Fibroblast of lung (primary cell): ENCODE data around the gene KEAP1. TPM values are rescaled to one million over a fixed set of nuclear protein-coding genes. Genes with fewer than 3 reads are reported as not detected.

Source experiments
- DNase-seq, 2 donors: peaks; one replicate each; pipeline versions ENCODE4 v3.0.0 to v3.0.0-alpha.2; 2010; ENCODE audit warnings: low read depth in 2 of 2
- H2AFZ ChIP-seq: 2 replicates; pipeline ENCODE4 v1.5.1; 2012; ENCODE audit warnings: low read length, control low read depth, inconsistent platforms
- H3K27ac ChIP-seq: 2 replicates; pipeline ENCODE4 v1.5.1; 2011; ENCODE audit warnings: low read length, control low read depth; ENCODE audit not compliant: insufficient read depth
- H3K27me3 ChIP-seq: 2 replicates; pipeline ENCODE4 v1.5.1; 2011; ENCODE audit warnings: mild to moderate bottlenecking, low read length; ENCODE audit not compliant: control insufficient read depth, insufficient read depth
- H3K36me3 ChIP-seq: 2 replicates; pipeline ENCODE4 v1.5.1; 2011; ENCODE audit warnings: low read length; ENCODE audit not compliant: control insufficient read depth, insufficient read depth
- H3K4me1 ChIP-seq: 2 replicates; pipeline ENCODE4 v1.5.1; 2011; ENCODE audit warnings: low read length; ENCODE audit not compliant: control insufficient read depth, insufficient read depth; ENCODE audit errors: extremely low read depth
- H3K4me2 ChIP-seq: 2 replicates; pipeline ENCODE4 v1.5.1; 2011; ENCODE audit warnings: low read length, control low read depth; ENCODE audit not compliant: insufficient read depth; ENCODE audit errors: extremely low read depth
- H3K4me3 ChIP-seq, 4 experiments: fragments of 200-600 bp in 1 of 4; sonication (generic) in 1 of 4; replicated peaks in 1 of 4; 2 replicates each; pipeline ENCODE4 v1.5.1; 2011 to 2016; ENCODE audit warnings: low read length in 4 of 4, low read depth in 3 of 4, mild to moderate bottlenecking in 3 of 4, control low read depth in 2 of 4, inconsistent platforms in 1 of 4, mixed read lengths in 1 of 4; ENCODE audit not compliant: insufficient read depth in 1 of 4; ENCODE audit errors: control extremely low read depth in 1 of 4
- H3K79me2 ChIP-seq: 2 replicates; pipeline ENCODE4 v1.5.1; 2012; ENCODE audit warnings: mild to moderate bottlenecking, low read length, inconsistent platforms; ENCODE audit not compliant: control insufficient read depth, insufficient read depth
- H3K9ac ChIP-seq: 2 replicates; pipeline ENCODE4 v1.5.1; 2011; ENCODE audit warnings: mild to moderate bottlenecking, low read length, control low read depth; ENCODE audit not compliant: insufficient read depth
- H3K9me3 ChIP-seq: 2 replicates; pipeline ENCODE4 v1.5.1; 2012; ENCODE audit warnings: low read depth, low read length; ENCODE audit not compliant: control insufficient read depth, insufficient read depth
- H4K20me1 ChIP-seq: 2 replicates; pipeline ENCODE4 v1.5.1; 2011; ENCODE audit warnings: low read length; ENCODE audit not compliant: control insufficient read depth, insufficient read depth; ENCODE audit errors: extremely low read depth
- CTCF ChIP-seq, 2 donors: IDR thresholded peaks in 1 of 2; conservative IDR thresholded peaks in 1 of 2; 1 replicate in 1 of 2; 2 replicates in 1 of 2; pipeline ENCODE4 v1.5.1; 2011 to 2012; ENCODE audit warnings: low read length in 2 of 2, control low read depth in 1 of 2, inconsistent platforms in 1 of 2, low read depth in 1 of 2, mild to moderate bottlenecking in 1 of 2
- EZH2 ChIP-seq: IDR thresholded peaks from 2 replicates; pipeline ENCODE4 v1.5.1; 2012; ENCODE audit warnings: low read length, control low read depth, mild to moderate bottlenecking; ENCODE audit errors: missing control alignments
- polyA plus RNA-seq, 2 donors: library from polyadenylated mRNA; depleted of rRNA in 1 of 2; stranded (reverse) in 1 of 2; unstranded in 1 of 2; fragments of >200 nt; gene quantifications; 2 replicates each; pipeline ENCODE4 v1.2.1, GENCODE V29; 2011 to 2012; ENCODE audit warnings: missing spikeins in 1 of 2
- total RNA-seq: library from RNA; depleted of rRNA; stranded (reverse); fragments of >200 nt; gene quantifications from 2 replicates; pipeline ENCODE4 v1.2.1, GENCODE V29; 2014

KEAP1 gene
- total and polyA plus RNA-seq, 2 donors (not counting 1 experiment from before 2014, with no cell fraction given), result 36.1 to 103 TPM

- H3K9ac ChIP-seq, result no peak overlapping the region
- H3K27me3 ChIP-seq, result no peaks in the 10 kb centered on the region
- H3K27ac ChIP-seq, result no peak overlapping the region
- no peaks in the 10 kb centered on the region for H3K4me1 ChIP-seq
- H2AFZ ChIP-seq, result no peak overlapping the region
- no peak overlapping the region for H3K4me2 ChIP-seq
- TF ChIP-seq EZH2 (no peak), CTCF (conservative IDR thresholded peaks at IDR 0.05 in 1 of 2, IDR thresholded peaks at IDR 0.05 in 1 of 2; ENCODE audit: low read depth in 1 of 2, low read length in 2 of 2) (no peak)
- no peak overlapping the region for H3K4me3 ChIP-seq
- H3K79me2 ChIP-seq, result no peaks in the 10 kb centered on the region
- no peak for DNase-seq
- H3K36me3 ChIP-seq, result peaks cover 3% of the 10 kb centered on the region
- H4K20me1 ChIP-seq, result no peaks in the 10 kb centered on the region
- H3K9me3 ChIP-seq, result no peaks in the 10 kb centered on the region
Measured at GRCh38 chr19:10449037-10449436, 54.1 kb downstream of the KEAP1 start.

- Histone ChIP-seq H3K27ac (no peak overlapping the region), H2AFZ (no peak overlapping the region), H3K4me1 (no peaks in the 10 kb centered on the region), H3K4me2 (no peak overlapping the region), H3K27me3 (no peaks in the 10 kb centered on the region), H3K79me2 (no peaks in the 10 kb centered on the region), H3K4me3 (no peak overlapping the region), H3K9ac (no peak overlapping the region), H4K20me1 (no peaks in the 10 kb centered on the region), H3K36me3 (peaks cover under 1% of the 10 kb centered on the region), H3K9me3 (no peaks in the 10 kb centered on the region)
- no peak for DNase-seq
- no peak for TF ChIP-seq CTCF (conservative IDR thresholded peaks at IDR 0.05 in 1 of 2, IDR thresholded peaks at IDR 0.05 in 1 of 2; ENCODE audit: low read depth in 1 of 2, low read length in 2 of 2)
- no peak for TF ChIP-seq EZH2
Measured at GRCh38 chr19:10442698-10443097, 60.5 kb downstream of the KEAP1 start.

DNA sequence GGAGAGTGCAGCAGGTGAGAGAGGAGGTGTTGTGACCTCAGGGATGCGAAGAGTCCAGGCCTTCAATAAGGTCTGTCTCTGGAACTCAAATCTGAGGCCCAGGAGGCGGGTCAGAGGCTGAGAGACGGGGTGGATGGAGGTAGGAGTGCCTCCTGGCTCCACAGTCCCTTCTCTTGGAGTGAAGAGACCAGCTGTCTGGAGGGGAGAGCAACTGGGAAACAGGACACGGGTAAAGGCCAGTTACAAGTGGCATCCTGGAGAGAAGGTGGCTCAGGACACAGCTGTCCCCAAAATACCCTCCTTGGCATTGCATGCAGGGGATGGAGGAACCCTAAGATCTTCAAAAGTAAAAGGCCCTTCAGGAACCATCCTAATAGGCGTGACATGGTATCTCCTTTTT is 63.6 kb downstream of the KEAP1 start:
- Histone ChIP-seq H3K79me2 (no peaks in the 10 kb centered on the region), H3K27ac (no peak overlapping the region), H2AFZ (no peak overlapping the region), H3K4me1 (no peaks in the 10 kb centered on the region), H4K20me1 (no peaks in the 10 kb centered on the region), H3K9me3 (no peaks in the 10 kb centered on the region), H3K4me2 (no peak overlapping the region), H3K4me3 (no peak overlapping the region), H3K27me3 (no peaks in the 10 kb centered on the region), H3K36me3 (peaks cover 1% of the 10 kb centered on the region), H3K9ac (no peak overlapping the region)
- DNase-seq, result no peak
- TF ChIP-seq EZH2, result no peak
- no peak for TF ChIP-seq CTCF (conservative IDR thresholded peaks at IDR 0.05 in 1 of 2, IDR thresholded peaks at IDR 0.05 in 1 of 2; ENCODE audit: low read depth in 1 of 2, low read length in 2 of 2)

Other genes with a start within 250 kb of the KEAP1 start
- 8.9 and 15.9 TPM in 2 replicates for gene ICAM1, start 232.2 kb downstream of the KEAP1 start, total RNA-seq
- gene ICAM1, start 232.2 kb downstream of the KEAP1 start, polyA plus RNA-seq, result 6.9 and 15.2 TPM in 2 replicates
- gene ICAM4, start 216.4 kb downstream of the KEAP1 start, total RNA-seq, result 1.8 and 4.1 TPM in 2 replicates
- gene ICAM4, start 216.4 kb downstream of the KEAP1 start, polyA plus RNA-seq, result 0.42 and 0.58 TPM in 2 replicates
- gene ICAM5, start 213.4 kb downstream of the KEAP1 start, total RNA-seq, result 1.8 and 2.5 TPM in 2 replicates
- gene ICAM5, start 213.4 kb downstream of the KEAP1 start, polyA plus RNA-seq, result 0.47 and 0.55 TPM in 2 replicates
- gene ZGLP1, start 193.5 kb downstream of the KEAP1 start, total RNA-seq, result 0.51 and 0.66 TPM in 2 replicates
- gene ZGLP1, start 193.5 kb downstream of the KEAP1 start, polyA plus RNA-seq, result 0.35 TPM in 2 replicates
- gene FDX2, start 187.3 kb downstream of the KEAP1 start, total RNA-seq, result 14.1 and 21.0 TPM in 2 replicates
- gene FDX2, start 187.3 kb downstream of the KEAP1 start, polyA plus RNA-seq, result 14.0 and 20.8 TPM in 2 replicates
- 4.9 and 5.6 TPM in 2 replicates for gene RAVER1, start 169.8 kb downstream of the KEAP1 start, total RNA-seq
- 2.3 and 4.3 TPM in 2 replicates for gene RAVER1, start 169.8 kb downstream of the KEAP1 start, polyA plus RNA-seq
- gene ICAM3, start 163.7 kb downstream of the KEAP1 start, total RNA-seq, result 4.3 and 5.1 TPM in 2 replicates
- 4.5 and 7.1 TPM in 2 replicates for gene ICAM3, start 163.7 kb downstream of the KEAP1 start, polyA plus RNA-seq
- gene TYK2, start 122.8 kb downstream of the KEAP1 start, total RNA-seq, result 72.4 and 95.5 TPM in 2 replicates
- 17.4 and 24.0 TPM in 2 replicates for gene TYK2, start 122.8 kb downstream of the KEAP1 start, polyA plus RNA-seq
- 108 and 129 TPM in 2 replicates for gene CDC37, start 99.8 kb downstream of the KEAP1 start, total RNA-seq
- 266 and 342 TPM in 2 replicates for gene CDC37, start 99.8 kb downstream of the KEAP1 start, polyA plus RNA-seq
- gene PDE4A, start 82.8 kb downstream of the KEAP1 start, total RNA-seq, result 3.1 and 4.1 TPM in 2 replicates
- 3.6 and 4.9 TPM in 2 replicates for gene PDE4A, start 82.8 kb downstream of the KEAP1 start, polyA plus RNA-seq
- gene S1PR5, start 14.1 kb upstream of the KEAP1 start, total RNA-seq, result under 0.01 TPM in 1 of 2 replicates, not detected in the other
- 0.02 and 0.19 TPM in 2 replicates for gene S1PR5, start 14.1 kb upstream of the KEAP1 start, polyA plus RNA-seq
- 13.4 and 14.9 TPM in 2 replicates for gene ATG4D, start 40.5 kb upstream of the KEAP1 start, total RNA-seq
- 7.2 and 12.8 TPM in 2 replicates for gene ATG4D, start 40.5 kb upstream of the KEAP1 start, polyA plus RNA-seq
- 8.6 and 10.0 TPM in 2 replicates for gene KRI1, start 62.7 kb upstream of the KEAP1 start, total RNA-seq
- 9.4 and 12.6 TPM in 2 replicates for gene KRI1, start 62.7 kb upstream of the KEAP1 start, polyA plus RNA-seq
- 3.9 and 10.7 TPM in 2 replicates for gene CDKN2D, start 65.6 kb upstream of the KEAP1 start, total RNA-seq
- 9.7 and 15.7 TPM in 2 replicates for gene CDKN2D, start 65.6 kb upstream of the KEAP1 start, polyA plus RNA-seq
- 0.17 TPM in 1 of 2 replicates, not detected in the other for gene AP1M2, start 84.0 kb upstream of the KEAP1 start, total RNA-seq
- 0.16 and 0.45 TPM in 2 replicates for gene AP1M2, start 84.0 kb upstream of the KEAP1 start, polyA plus RNA-seq
- 25.9 and 91.3 TPM in 2 replicates for gene SLC44A2, start 122.2 kb upstream of the KEAP1 start, total RNA-seq
- gene SLC44A2, start 122.2 kb upstream of the KEAP1 start, polyA plus RNA-seq, result 96.9 and 173 TPM in 2 replicates
- gene ILF3, start 151.0 kb upstream of the KEAP1 start, total RNA-seq, result 55.0 and 78.4 TPM in 2 replicates
- 109 and 163 TPM in 2 replicates for gene ILF3, start 151.0 kb upstream of the KEAP1 start, polyA plus RNA-seq
- 27.7 and 29.1 TPM in 2 replicates for gene QTRT1, start 198.1 kb upstream of the KEAP1 start, total RNA-seq
- 21.1 and 22.6 TPM in 2 replicates for gene QTRT1, start 198.1 kb upstream of the KEAP1 start, polyA plus RNA-seq
- 52.9 and 76.8 TPM in 2 replicates for gene DNM2, start 214.7 kb upstream of the KEAP1 start, total RNA-seq
- gene DNM2, start 214.7 kb upstream of the KEAP1 start, polyA plus RNA-seq, result 42.6 and 48.6 TPM in 2 replicates